ENCODE results near the gene SERPINB7.

The SERPINB7 gene

GRCh38 chr18:63850636-63851035, 75.4 kb downstream of the SERPINB7 start:
- H3K27me3 ChIP-seq (ENCODE audit: control insufficient read depth, insufficient read depth, low read length), result no peaks in the 10 kb centered on the region
- H3K9me3 ChIP-seq (ENCODE audit: control insufficient read depth, low read depth, low read length), result no peaks in the 10 kb centered on the region
- H3K4me1 ChIP-seq (ENCODE audit: control insufficient read depth, low read depth, low read length), result no peaks in the 10 kb centered on the region
- H3K27ac ChIP-seq (ENCODE audit: low read length), result no peak overlapping the region
- H3K36me3 ChIP-seq (ENCODE audit: control insufficient read depth, low read depth, low read length), result no peaks in the 10 kb centered on the region
- no peak overlapping the region for H3K9ac ChIP-seq (ENCODE audit: low read length)
- no peak overlapping the region for H3K4me3 ChIP-seq (ENCODE audit: low read length)

All from iPS-18a (cell line).